Body of pancreas (tissue), 4 donors: ENCODE results near the gene PXDN.

Source experiments
- CTCF ChIP-seq, 7 experiments: fragments of 450-650 bp in 4 of 7; fragments of 200-600 bp in 3 of 7; sonication (generic) in 3 of 7; IDR thresholded peaks; one replicate each; pipeline ENCODE4 v1.5.1; 2016 to 2019; ENCODE audit warnings: antibody characterized with exemption in 7 of 7
- POLR2A ChIP-seq, 3 donors: fragments of 450-650 bp; IDR thresholded peaks; one replicate each; pipeline ENCODE4 v1.6.1; 2016; ENCODE audit warnings: antibody characterized with exemption in 3 of 3, mild to moderate bottlenecking in 2 of 3

- TF ChIP-seq CTCF (IDR thresholded peaks at IDR 0.05) (no peak), POLR2A (IDR thresholded peaks at IDR 0.05) (no peak)
These were observed 35.0 kb downstream of the PXDN start for GRCh38 chr2:1709335-1709605.
